Neural cell (in vitro differentiated cells): ENCODE data around the gene LRRC71. TPM values are rescaled to one million over a fixed set of nuclear protein-coding genes. Genes with fewer than 3 reads are reported as not detected.

Experiments used
- H2AFZ ChIP-seq: fragments of 200-600, 300-800 bp; sonication (generic), shearing (Covaris generic); 2 replicates; pipeline ENCODE4 v1.6.0; 2014; ENCODE audit warnings: low read depth, mild to moderate bottlenecking, antibody characterized with exemption, low read length, moderate library complexity
- H3F3A ChIP-seq: fragments of 200-600 bp; shearing (Covaris generic); 2 replicates; pipeline ENCODE4 v1.6.1; 2016; ENCODE audit warnings: mild to moderate bottlenecking, moderate library complexity, mixed read lengths, antibody characterized with exemption, low read length; ENCODE audit not compliant: insufficient read depth, poor library complexity, severe bottlenecking
- H3K27ac ChIP-seq: fragments of 200-600, 300-800 bp; sonication (generic), shearing (Covaris generic); 2 replicates; pipeline ENCODE4 v1.5.1; 2014; ENCODE audit warnings: mild to moderate bottlenecking, low read length, moderate library complexity
- H3K27me3 ChIP-seq: fragments of 300-800, 200-600 bp; sonication (generic), shearing (Covaris generic); 2 replicates; pipeline ENCODE4 v1.6.0; 2014; ENCODE audit warnings: mild to moderate bottlenecking, low read depth, low read length, moderate library complexity; ENCODE audit not compliant: insufficient read depth
- H3K36me3 ChIP-seq: fragments of 300-800, 200-600 bp; sonication (generic), shearing (Covaris generic); 2 replicates; pipeline ENCODE4 v1.5.1; 2014; ENCODE audit warnings: mild to moderate bottlenecking, antibody characterized with exemption, low read length, moderate library complexity; ENCODE audit not compliant: insufficient read depth
- H3K4me2 ChIP-seq: fragments of 300-800, 200-600 bp; sonication (generic), shearing (Covaris generic); 2 replicates; pipeline ENCODE4 v1.6.0; 2014; ENCODE audit warnings: mild to moderate bottlenecking, low read length
- H3K4me3 ChIP-seq: fragments of 300-800, 200-600 bp; sonication (generic), shearing (Covaris generic); 2 replicates; pipeline ENCODE4 v1.5.1; 2014; ENCODE audit warnings: mild to moderate bottlenecking, low read length, moderate library complexity
- H3K79me2 ChIP-seq: fragments of 200-600 bp; shearing (Covaris generic); replicated peaks from 2 replicates; pipeline ENCODE4 v1.6.0; 2014; ENCODE audit warnings: mild to moderate bottlenecking, low read length, moderate library complexity; ENCODE audit not compliant: insufficient read depth
- H3K9ac ChIP-seq: fragments of 300-800, 200-600 bp; sonication (generic), shearing (Covaris generic); 2 replicates; pipeline ENCODE4 v1.6.1; 2016; ENCODE audit warnings: mild to moderate bottlenecking, low read length, mixed read lengths
- H3K9me2 ChIP-seq: fragments of 200-600 bp; shearing (Covaris generic); 2 replicates; pipeline ENCODE4 v1.6.1; 2016; ENCODE audit warnings: mild to moderate bottlenecking, low read length, mixed read lengths; ENCODE audit not compliant: insufficient read depth
- H3K9me3 ChIP-seq: fragments of 200-600, 300-800 bp; sonication (generic), shearing (Covaris generic); 2 replicates; pipeline ENCODE4 v1.6.1; 2016; ENCODE audit warnings: mild to moderate bottlenecking, mixed run types, low read length, moderate library complexity, mixed read lengths
- H4K20me1 ChIP-seq: fragments of 200-600 bp; shearing (Covaris generic); 2 replicates; pipeline ENCODE4 v1.6.1; 2016; ENCODE audit warnings: mild to moderate bottlenecking, mixed run types; ENCODE audit not compliant: insufficient read depth
- CTCF ChIP-seq: fragments of 450-650 bp; IDR thresholded peaks from 2 replicates; pipeline ENCODE4 v1.5.1; 2014; ENCODE audit warnings: antibody characterized with exemption, mild to moderate bottlenecking, moderate library complexity; ENCODE audit not compliant: poor library complexity, severe bottlenecking
- EP300 ChIP-seq: fragments of 450-650 bp; conservative IDR thresholded peaks from 2 replicates; pipeline ENCODE4 v1.6.1; 2014; ENCODE audit warnings: antibody characterized with exemption, mild to moderate bottlenecking, moderate library complexity; ENCODE audit not compliant: poor library complexity, severe bottlenecking
- EZH2 ChIP-seq: fragments of 200-600, 300-800 bp; shearing (Covaris generic), sonication (generic); IDR thresholded peaks from 2 replicates; pipeline ENCODE4 v1.6.1; 2014; ENCODE audit warnings: antibody characterized with exemption, low read length, borderline replicate concordance, mild to moderate bottlenecking; ENCODE audit not compliant: insufficient read depth, poor library complexity, severe bottlenecking
- MXI1 ChIP-seq: fragments of 450-650 bp; conservative IDR thresholded peaks from 2 replicates; pipeline ENCODE4 v1.6.1; 2014; ENCODE audit warnings: antibody characterized with exemption, mild to moderate bottlenecking; ENCODE audit not compliant: poor library complexity, severe bottlenecking
- POLR2AphosphoS5 ChIP-seq: IDR thresholded peaks from 2 replicates; pipeline ENCODE4 v1.6.1; 2012
- RAD21 ChIP-seq: fragments of 450-650 bp; conservative IDR thresholded peaks from 2 replicates; pipeline ENCODE4 v1.6.1; 2014; ENCODE audit warnings: antibody characterized with exemption, mild to moderate bottlenecking, moderate library complexity
- REST ChIP-seq: IDR thresholded peaks from 2 replicates; pipeline ENCODE4 v1.6.1; 2012; ENCODE audit warnings: borderline replicate concordance
- SMC3 ChIP-seq: fragments of 450-650 bp; conservative IDR thresholded peaks from 2 replicates; pipeline ENCODE4 v1.6.1; 2014; ENCODE audit warnings: antibody characterized with exemption, mild to moderate bottlenecking, moderate library complexity; ENCODE audit not compliant: poor library complexity
- TAF1 ChIP-seq: IDR thresholded peaks from 2 replicates; pipeline ENCODE4 v1.6.1; 2012; ENCODE audit warnings: low read depth
- polyA plus RNA-seq: library from polyadenylated mRNA; depleted of rRNA; stranded (reverse); fragments of >200 nt; gene quantifications from 2 replicates; pipeline ENCODE4 v1.2.3, GENCODE V29; 2014

The LRRC71 gene
- polyA plus RNA-seq, 1 donor from 2014 or later: not detected

GRCh38 chr1:156911577-156912298, 8.7 kb upstream of the LRRC71 start:
- no peak for TF ChIP-seq RAD21
- no peak for TF ChIP-seq MXI1
- TF ChIP-seq TAF1: no peak
- no peak for TF ChIP-seq EP300
- Histone ChIP-seq H3K27ac (no peak overlapping the region), H3K79me2 (no peaks in the 10 kb centered on the region), H3K36me3 (no peaks in the 10 kb centered on the region), H3K9ac (no peak overlapping the region), H3K4me3 (no peak overlapping the region), H3K9me2 (no peaks in the 10 kb centered on the region), H3K27me3 (no peaks in the 10 kb centered on the region), H3K9me3 (no peaks in the 10 kb centered on the region), H4K20me1 (no peaks in the 10 kb centered on the region), H2AFZ (no peak overlapping the region), H3F3A (no peaks in the 10 kb centered on the region), H3K4me2 (no peak overlapping the region)

GRCh38 chr1:156912310-156912709, 8.1 kb upstream of the LRRC71 start:
- Histone ChIP-seq H3K9ac (no peak overlapping the region), H3K36me3 (no peaks in the 10 kb centered on the region), H3K9me2 (no peaks in the 10 kb centered on the region), H3K4me3 (no peak overlapping the region), H3K27me3 (no peaks in the 10 kb centered on the region), H3K9me3 (no peaks in the 10 kb centered on the region), H2AFZ (no peak overlapping the region), H3K4me2 (no peak overlapping the region), H3K79me2 (no peaks in the 10 kb centered on the region), H3K27ac (no peak overlapping the region), H3F3A (no peaks in the 10 kb centered on the region), H4K20me1 (no peaks in the 10 kb centered on the region)
- no peak for TF ChIP-seq EP300

GRCh38 chr1:156912861-156913808, 7.3 kb upstream of the LRRC71 start:
- H3K36me3 ChIP-seq: no peaks in the 10 kb centered on the region
- no peaks in the 10 kb centered on the region for H4K20me1 ChIP-seq
- H3F3A ChIP-seq: no peaks in the 10 kb centered on the region
- no peaks in the 10 kb centered on the region for H3K79me2 ChIP-seq
- TF ChIP-seq SMC3: no peak
- no peak for TF ChIP-seq POLR2AphosphoS5
- no peak for TF ChIP-seq RAD21
- no peak for TF ChIP-seq EZH2
- TF ChIP-seq REST: no peak
- TF ChIP-seq CTCF: no peak
- TF ChIP-seq EP300: no peak
- no peak for TF ChIP-seq TAF1
- TF ChIP-seq MXI1: no peak
- no peak overlapping the region for H3K4me2 ChIP-seq
- no peak overlapping the region for H3K27ac ChIP-seq
- no peak overlapping the region for H3K9ac ChIP-seq
- H2AFZ ChIP-seq: no peak overlapping the region
- no peak overlapping the region for H3K4me3 ChIP-seq
- H3K27me3 ChIP-seq: peaks cover under 1% of the 10 kb centered on the region
- H3K9me2 ChIP-seq: no peaks in the 10 kb centered on the region
- H3K9me3 ChIP-seq: no peaks in the 10 kb centered on the region
